ENCODE data around the gene RPTOR.

RPTOR gene

DNA sequence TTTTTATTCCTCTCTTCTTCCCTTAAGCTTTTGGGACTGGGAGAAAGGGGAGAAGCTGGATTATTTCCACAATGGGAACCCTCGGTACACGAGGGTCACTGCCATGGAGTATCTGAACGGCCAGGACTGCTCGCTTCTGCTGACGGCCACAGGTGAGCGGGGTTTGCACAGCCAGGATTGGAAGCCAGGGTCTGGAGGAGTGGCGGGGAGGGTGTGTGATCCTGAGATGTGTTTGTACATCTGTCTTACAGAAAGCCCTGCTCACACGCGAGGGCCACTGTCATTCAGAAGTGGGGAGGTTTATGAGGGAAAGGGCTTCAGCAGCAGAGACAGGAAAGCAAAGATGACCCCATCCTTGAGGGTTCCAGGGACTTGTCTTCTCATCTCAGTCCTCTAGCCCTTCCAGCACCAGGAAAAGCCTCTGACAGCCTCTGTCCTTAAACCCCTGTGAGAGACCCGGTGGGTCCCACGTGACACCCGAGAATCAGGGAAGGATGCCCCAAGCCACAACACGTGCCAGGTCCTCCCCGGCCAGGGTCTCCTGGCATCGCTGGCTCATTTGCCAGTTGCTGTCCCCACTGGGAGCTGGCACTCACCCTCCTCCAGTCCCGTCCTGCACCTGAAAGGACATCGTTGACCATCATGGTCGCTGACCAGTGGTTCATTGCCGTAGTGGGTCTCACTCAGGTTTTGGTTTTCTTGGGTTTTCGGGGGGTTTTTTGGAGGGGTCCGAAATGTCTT, 402.7 kb downstream of the RPTOR start:
- no peak overlapping the region for H3K56ac ChIP-seq (ENCODE audit: low read length)
- H4K5ac ChIP-seq (ENCODE audit: low read length): no peak overlapping the region
- no peak overlapping the region for H2AK5ac ChIP-seq (ENCODE audit: low read length)
- H3K9ac ChIP-seq (ENCODE audit: low read length): no peak overlapping the region
- no peaks in the 10 kb centered on the region for H3K79me1 ChIP-seq (ENCODE audit: low read length)
- no peak overlapping the region for H3K27ac ChIP-seq (ENCODE audit: low read depth, low read length)
- H4K8ac ChIP-seq (ENCODE audit: low read depth, low read length): no peak overlapping the region
- H2BK120ac ChIP-seq (ENCODE audit: low read depth, low read length): no peak overlapping the region
- no peak overlapping the region for H3K4me3 ChIP-seq (ENCODE audit: low read length)
- no peaks in the 10 kb centered on the region for H3K4me1 ChIP-seq (ENCODE audit: control insufficient read depth, low read depth, low read length)
- no peaks in the 10 kb centered on the region for H3K36me3 ChIP-seq (ENCODE audit: control insufficient read depth, insufficient read depth, low read length)
- H2BK5ac ChIP-seq (ENCODE audit: low read length): no peak overlapping the region
- H3K18ac ChIP-seq (ENCODE audit: low read length): no peak overlapping the region
- no peaks in the 10 kb centered on the region for H3K27me3 ChIP-seq (ENCODE audit: insufficient read depth, low read length, poor library complexity)
- H3K79me2 ChIP-seq (ENCODE audit: control insufficient read depth, insufficient read depth, low read length): no peaks in the 10 kb centered on the region
- no peak overlapping the region for H3K23ac ChIP-seq (ENCODE audit: low read length)
- DNase-seq: no peak
- no peak overlapping the region for H3K4ac ChIP-seq (ENCODE audit: low read depth, low read length)
- WGBS (ENCODE audit: extremely low coverage, insufficient coverage, low lambda C conversion rate): no CpG with 5 or more reads among the region's 21 CpGs
- H3K4me2 ChIP-seq (ENCODE audit: low read length): no peak overlapping the region
- H2BK15ac ChIP-seq (replicated peaks; ENCODE audit: low read depth): no peak overlapping the region

GRCh38 chr17:80948019-80948975, 403.7 kb downstream of the RPTOR start:
- no peak overlapping the region for H2BK120ac ChIP-seq (ENCODE audit: low read depth, low read length)
- no peak overlapping the region for H3K27ac ChIP-seq (ENCODE audit: low read depth, low read length)
- H3K36me3 ChIP-seq (ENCODE audit: control insufficient read depth, insufficient read depth, low read length): no peaks in the 10 kb centered on the region
- no peak overlapping the region for H3K56ac ChIP-seq (ENCODE audit: low read length)
- no peak overlapping the region for H3K9ac ChIP-seq (ENCODE audit: low read length)
- WGBS (ENCODE audit: extremely low coverage, insufficient coverage, low lambda C conversion rate): no CpG with 5 or more reads among the region's 48 CpGs
- H3K23ac ChIP-seq (ENCODE audit: low read length): no peak overlapping the region
- H2AK5ac ChIP-seq (ENCODE audit: low read length): no peak overlapping the region
- no peak overlapping the region for H3K4me3 ChIP-seq (ENCODE audit: low read length)
- H3K79me1 ChIP-seq (ENCODE audit: low read length): no peaks in the 10 kb centered on the region
- H3K18ac ChIP-seq (ENCODE audit: low read length): no peak overlapping the region
- no peak overlapping the region for H3K4ac ChIP-seq (ENCODE audit: low read depth, low read length)
- no peaks in the 10 kb centered on the region for H3K4me1 ChIP-seq (ENCODE audit: control insufficient read depth, low read depth, low read length)
- DNase-seq: no peak
- no peaks in the 10 kb centered on the region for H3K79me2 ChIP-seq (ENCODE audit: control insufficient read depth, insufficient read depth, low read length)
- H2BK5ac ChIP-seq (ENCODE audit: low read length): no peak overlapping the region
- no peak overlapping the region for H2BK15ac ChIP-seq (replicated peaks; ENCODE audit: low read depth)
- H4K5ac ChIP-seq (ENCODE audit: low read length): no peak overlapping the region
- H3K27me3 ChIP-seq (ENCODE audit: insufficient read depth, low read length, poor library complexity): no peaks in the 10 kb centered on the region
- H3K4me2 ChIP-seq (ENCODE audit: low read length): no peak overlapping the region
- no peak overlapping the region for H4K8ac ChIP-seq (ENCODE audit: low read depth, low read length)

DNA sequence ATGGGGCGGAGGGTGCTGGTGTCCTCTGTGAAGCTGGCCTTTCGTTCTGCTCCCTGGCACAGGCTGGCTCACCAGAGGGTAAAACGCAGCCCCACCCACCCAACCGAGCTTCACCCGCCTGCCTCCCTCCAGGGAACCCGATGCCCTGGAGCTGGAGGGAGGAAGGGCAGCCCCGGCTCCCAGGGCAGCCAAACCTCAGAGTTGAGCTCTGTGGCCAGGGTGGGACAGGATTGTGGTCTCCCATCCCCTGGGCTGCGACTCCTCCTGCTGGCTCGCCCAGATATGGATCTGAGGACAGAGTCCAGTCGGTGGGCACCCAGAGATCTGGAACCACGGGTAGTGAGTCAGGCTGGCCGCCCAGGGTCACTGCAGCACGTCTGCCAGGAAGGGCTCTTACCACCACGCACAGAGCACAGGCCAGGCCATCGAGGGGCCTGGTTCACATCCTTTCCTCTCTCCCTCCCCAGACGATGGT, 404.4 kb downstream of the RPTOR start:
- Histone ChIP-seq H3K4me2 (ENCODE audit: low read length) (no peak overlapping the region), H3K9ac (ENCODE audit: low read length) (no peak overlapping the region), H3K4me1 (ENCODE audit: control insufficient read depth, low read depth, low read length) (no peaks in the 10 kb centered on the region), H2AK5ac (ENCODE audit: low read length) (no peak overlapping the region), H3K79me2 (ENCODE audit: control insufficient read depth, insufficient read depth, low read length) (no peaks in the 10 kb centered on the region), H3K27me3 (ENCODE audit: insufficient read depth, low read length, poor library complexity) (no peaks in the 10 kb centered on the region), H3K18ac (ENCODE audit: low read length) (no peak overlapping the region), H3K4ac (ENCODE audit: low read depth, low read length) (no peak overlapping the region), H2BK5ac (ENCODE audit: low read length) (no peak overlapping the region), H4K8ac (ENCODE audit: low read depth, low read length) (no peak overlapping the region), H3K36me3 (ENCODE audit: control insufficient read depth, insufficient read depth, low read length) (no peaks in the 10 kb centered on the region), H2BK15ac (replicated peaks; ENCODE audit: low read depth) (no peak overlapping the region), H4K5ac (ENCODE audit: low read length) (no peak overlapping the region), H3K56ac (ENCODE audit: low read length) (no peak overlapping the region), H3K79me1 (ENCODE audit: low read length) (no peaks in the 10 kb centered on the region), H3K4me3 (ENCODE audit: low read length) (no peak overlapping the region), H3K23ac (ENCODE audit: low read length) (no peak overlapping the region), H2BK120ac (ENCODE audit: low read depth, low read length) (no peak overlapping the region), H3K27ac (ENCODE audit: low read depth, low read length) (no peak overlapping the region)
- DNase-seq: no peak
- WGBS (ENCODE audit: extremely low coverage, insufficient coverage, low lambda C conversion rate): no CpG with 5 or more reads among the region's 16 CpGs

DNA sequence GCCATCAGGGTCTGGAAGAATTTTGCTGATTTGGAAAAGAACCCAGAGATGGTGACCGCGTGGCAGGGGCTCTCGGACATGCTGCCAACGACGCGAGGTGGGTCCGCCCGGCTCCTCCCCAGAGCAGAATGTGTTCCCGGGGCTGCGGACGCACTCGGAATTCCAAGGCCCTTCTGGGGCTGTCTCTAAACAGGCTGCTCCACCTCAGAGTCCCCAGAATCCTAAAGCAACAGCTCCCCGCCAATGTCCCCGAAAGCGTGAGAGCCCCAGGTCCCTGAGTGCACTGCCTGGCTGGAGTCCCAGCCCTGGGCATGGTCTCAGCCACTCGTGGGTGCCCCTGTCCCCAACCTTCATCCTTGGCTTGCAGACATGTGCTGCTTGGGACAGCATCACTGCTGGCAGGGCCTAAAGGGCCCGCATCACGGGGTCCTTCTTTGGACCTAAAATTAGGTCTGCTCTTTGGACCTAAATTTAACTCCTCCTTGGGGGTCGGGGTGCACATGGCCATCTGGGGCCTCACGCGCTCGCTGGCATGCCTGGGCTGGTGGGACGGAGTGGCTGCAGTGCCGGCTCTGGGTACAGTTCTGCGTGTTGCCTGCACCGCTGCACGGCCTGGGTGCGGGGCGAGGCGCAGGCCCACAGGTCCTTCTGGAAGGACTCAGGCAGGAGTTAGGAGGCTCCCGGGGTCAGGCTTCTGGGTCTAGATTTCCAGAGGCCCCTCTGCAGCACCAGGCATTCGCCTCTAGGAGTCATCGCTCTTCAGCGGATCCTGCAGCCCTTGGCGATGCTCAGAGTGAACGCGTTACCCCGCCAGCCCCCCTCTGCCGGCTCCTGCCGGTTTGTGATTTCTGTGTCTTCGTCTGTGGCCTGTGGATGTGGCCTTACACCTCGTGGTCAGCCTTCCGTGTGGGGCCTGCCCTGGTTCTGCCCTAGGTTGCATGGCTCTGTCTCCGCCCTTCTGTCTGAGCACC, 405.1 kb downstream of the RPTOR start:
- Histone ChIP-seq H2BK120ac (ENCODE audit: low read depth, low read length) (no peak overlapping the region), H3K18ac (ENCODE audit: low read length) (no peak overlapping the region), H4K8ac (ENCODE audit: low read depth, low read length) (no peak overlapping the region), H3K27ac (ENCODE audit: low read depth, low read length) (no peak overlapping the region), H4K5ac (ENCODE audit: low read length) (no peak overlapping the region), H3K79me2 (ENCODE audit: control insufficient read depth, insufficient read depth, low read length) (no peaks in the 10 kb centered on the region), H3K56ac (ENCODE audit: low read length) (no peak overlapping the region), H3K4me2 (ENCODE audit: low read length) (no peak overlapping the region), H3K27me3 (ENCODE audit: insufficient read depth, low read length, poor library complexity) (no peaks in the 10 kb centered on the region), H3K4me3 (ENCODE audit: low read length) (no peak overlapping the region), H3K4ac (ENCODE audit: low read depth, low read length) (no peak overlapping the region), H2BK5ac (ENCODE audit: low read length) (no peak overlapping the region), H2BK15ac (replicated peaks; ENCODE audit: low read depth) (no peak overlapping the region), H3K36me3 (ENCODE audit: control insufficient read depth, insufficient read depth, low read length) (no peaks in the 10 kb centered on the region), H3K23ac (ENCODE audit: low read length) (no peak overlapping the region), H3K9ac (ENCODE audit: low read length) (no peak overlapping the region), H3K4me1 (ENCODE audit: control insufficient read depth, low read depth, low read length) (no peaks in the 10 kb centered on the region), H2AK5ac (ENCODE audit: low read length) (no peak overlapping the region), H3K79me1 (ENCODE audit: low read length) (no peaks in the 10 kb centered on the region)
- DNase-seq: peak; percentile 30
- no CpG with 5 or more reads among the region's 44 CpGs for WGBS (ENCODE audit: extremely low coverage, insufficient coverage, low lambda C conversion rate)

DNA sequence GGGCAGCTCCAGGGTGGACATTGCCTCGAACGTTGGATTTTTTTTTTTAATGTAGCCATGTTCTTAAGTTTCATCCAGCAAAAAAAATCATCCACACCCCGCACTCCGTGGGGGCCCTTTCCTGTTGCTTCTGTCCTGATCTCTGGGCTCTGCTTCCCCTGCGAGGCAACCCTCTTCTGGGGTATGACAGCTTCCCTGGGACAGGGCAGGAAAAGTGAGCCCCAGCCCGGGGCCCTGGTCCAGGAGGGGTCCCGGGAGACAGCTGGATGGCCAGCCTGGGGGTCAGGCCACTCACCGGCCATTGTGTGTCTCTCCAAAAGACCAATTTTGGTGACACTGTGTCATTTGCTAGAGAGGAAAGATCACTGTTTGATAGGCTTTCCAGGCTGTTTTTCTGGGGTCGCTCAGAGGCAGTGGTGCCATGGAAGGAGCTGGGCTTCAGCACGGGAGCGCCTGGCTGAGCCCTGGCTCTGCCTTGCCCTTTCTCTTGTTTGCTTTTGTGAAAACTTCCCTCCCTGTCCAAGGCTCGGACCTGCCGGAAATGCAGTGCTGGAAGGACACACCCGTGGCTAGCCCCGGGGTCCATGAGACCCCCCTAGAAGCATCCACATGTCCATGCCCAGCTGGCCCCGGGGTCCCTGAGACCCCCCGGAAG, 406.0 kb downstream of the RPTOR start:
- Histone ChIP-seq H3K56ac (ENCODE audit: low read length) (no peak overlapping the region), H3K23ac (ENCODE audit: low read length) (no peak overlapping the region), H4K8ac (ENCODE audit: low read depth, low read length) (no peak overlapping the region), H2BK15ac (replicated peaks; ENCODE audit: low read depth) (no peak overlapping the region), H3K79me2 (ENCODE audit: control insufficient read depth, insufficient read depth, low read length) (no peaks in the 10 kb centered on the region), H3K4me3 (ENCODE audit: low read length) (no peak overlapping the region), H2BK5ac (ENCODE audit: low read length) (no peak overlapping the region), H3K4me1 (ENCODE audit: control insufficient read depth, low read depth, low read length) (no peaks in the 10 kb centered on the region), H3K9ac (ENCODE audit: low read length) (no peak overlapping the region), H2BK120ac (ENCODE audit: low read depth, low read length) (no peak overlapping the region), H3K79me1 (ENCODE audit: low read length) (no peaks in the 10 kb centered on the region), H3K27ac (ENCODE audit: low read depth, low read length) (no peak overlapping the region), H2AK5ac (ENCODE audit: low read length) (no peak overlapping the region), H3K36me3 (ENCODE audit: control insufficient read depth, insufficient read depth, low read length) (no peaks in the 10 kb centered on the region), H3K4me2 (ENCODE audit: low read length) (no peak overlapping the region), H3K4ac (ENCODE audit: low read depth, low read length) (no peak overlapping the region), H3K18ac (ENCODE audit: low read length) (no peak overlapping the region), H3K27me3 (ENCODE audit: insufficient read depth, low read length, poor library complexity) (no peaks in the 10 kb centered on the region), H4K5ac (ENCODE audit: low read length) (no peak overlapping the region)
- WGBS (ENCODE audit: extremely low coverage, insufficient coverage, low lambda C conversion rate): no CpG with 5 or more reads among the region's 17 CpGs
- no peak for DNase-seq

Data from mesendoderm (in vitro differentiated cells).